ENCODE measurements around the gene RAD23A. TPM values are rescaled to one million over a fixed set of nuclear protein-coding genes. Genes with fewer than 3 reads are reported as not detected.
A peak's percentile ranks its signal among the peaks of the same experiment; 100 is the strongest.

The RAD23A gene
- total and polyA plus RNA-seq, 9 of the 15 experiments (the other 6 are each of a cell fraction or from before 2014, with no cell fraction given): 9.5 to 181 (median 101) TPM

DNA sequence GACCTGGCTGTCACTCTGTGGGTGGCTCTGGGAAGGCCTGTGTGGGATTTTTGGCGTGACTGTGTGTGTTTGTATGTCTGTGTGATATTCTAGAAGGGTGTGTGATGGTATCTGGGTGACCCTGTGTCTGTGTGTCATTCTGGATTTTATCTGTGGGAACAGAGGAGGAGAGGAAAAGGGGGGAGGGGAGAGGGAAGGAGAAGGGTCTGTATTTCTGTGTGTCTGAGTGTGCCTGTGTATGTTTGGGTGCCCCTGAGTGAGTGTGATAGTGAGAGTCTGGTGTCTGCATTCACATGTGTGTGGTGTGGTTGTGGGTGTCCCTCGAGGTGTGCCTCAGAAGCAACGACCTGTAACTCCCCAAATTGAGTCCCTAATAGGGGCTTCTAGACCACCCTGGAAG lies 41.5 kb downstream of the RAD23A start (continued):
- TF ChIP-seq HMG20A (CRISPR knock-in tag; conservative IDR thresholded peaks at IDR 0.05) (no peak), ZBTB33 (CRISPR knock-in tag; IDR thresholded peaks at IDR 0.05) (no peak), FOXK1 (CRISPR knock-in tag; IDR thresholded peaks at IDR 0.05; ENCODE audit: borderline replicate concordance) (no peak), ELF4 (CRISPR knock-in tag; IDR thresholded peaks at IDR 0.05) (no peak), CBFA2T3 (IDR thresholded peaks at IDR 0.05) (0 out of 2 replicates have a peak, but pooled peaks have one; percentile 15), NCOA4 (IDR thresholded peaks at IDR 0.05; ENCODE audit: partially characterized antibody) (no peak), WHSC1 (IDR thresholded peaks at IDR 0.05; ENCODE audit: low read length) (no peak), PML (IDR thresholded peaks at IDR 0.05; ENCODE audit: low read length) (no peak), ZC3H11A (IDR thresholded peaks at IDR 0.05; ENCODE audit: low read depth, low read length) (no peak), ZNF444 (CRISPR knock-in tag; IDR thresholded peaks at IDR 0.05) (no peak)
- TF ChIP-seq, protein P1, sequence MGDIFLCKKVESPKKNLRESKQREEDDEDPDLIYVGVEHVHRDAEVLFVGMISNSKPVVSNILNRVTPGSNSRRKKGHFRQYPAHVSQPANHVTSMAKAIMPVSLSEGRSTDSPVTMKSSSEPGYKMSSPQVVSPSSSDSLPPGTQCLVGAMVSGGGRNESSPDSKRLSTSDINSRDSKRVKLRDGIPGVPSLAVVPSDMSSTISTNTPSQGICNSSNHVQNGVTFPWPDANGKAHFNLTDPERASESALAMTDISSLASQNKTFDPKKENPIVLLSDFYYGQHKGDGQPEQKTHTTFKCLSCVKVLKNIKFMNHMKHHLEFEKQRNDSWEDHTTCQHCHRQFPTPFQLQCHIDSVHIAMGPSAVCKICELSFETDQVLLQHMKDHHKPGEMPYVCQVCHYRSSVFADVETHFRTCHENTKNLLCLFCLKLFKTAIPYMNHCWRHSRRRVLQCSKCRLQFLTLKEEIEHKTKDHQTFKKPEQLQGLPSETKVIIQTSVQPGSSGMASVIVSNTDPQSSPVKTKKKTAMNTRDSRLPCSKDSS (IDR thresholded peaks at IDR 0.05; ENCODE audit: low read depth, partially characterized antibody): no peak
- TF ChIP-seq, protein P2, sequence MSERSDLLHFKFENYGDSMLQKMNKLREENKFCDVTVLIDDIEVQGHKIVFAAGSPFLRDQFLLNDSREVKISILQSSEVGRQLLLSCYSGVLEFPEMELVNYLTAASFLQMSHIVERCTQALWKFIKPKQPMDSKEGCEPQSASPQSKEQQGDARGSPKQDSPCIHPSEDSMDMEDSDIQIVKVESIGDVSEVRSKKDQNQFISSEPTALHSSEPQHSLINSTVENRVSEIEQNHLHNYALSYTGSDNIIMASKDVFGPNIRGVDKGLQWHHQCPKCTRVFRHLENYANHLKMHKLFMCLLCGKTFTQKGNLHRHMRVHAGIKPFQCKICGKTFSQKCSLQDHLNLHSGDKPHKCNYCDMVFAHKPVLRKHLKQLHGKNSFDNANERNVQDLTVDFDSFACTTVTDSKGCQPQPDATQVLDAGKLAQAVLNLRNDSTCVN (CRISPR knock-in tag; IDR thresholded peaks at IDR 0.05): peak; percentile 61; the same call in 1 of the 2 replicates
- TF ChIP-seq, protein P3, sequence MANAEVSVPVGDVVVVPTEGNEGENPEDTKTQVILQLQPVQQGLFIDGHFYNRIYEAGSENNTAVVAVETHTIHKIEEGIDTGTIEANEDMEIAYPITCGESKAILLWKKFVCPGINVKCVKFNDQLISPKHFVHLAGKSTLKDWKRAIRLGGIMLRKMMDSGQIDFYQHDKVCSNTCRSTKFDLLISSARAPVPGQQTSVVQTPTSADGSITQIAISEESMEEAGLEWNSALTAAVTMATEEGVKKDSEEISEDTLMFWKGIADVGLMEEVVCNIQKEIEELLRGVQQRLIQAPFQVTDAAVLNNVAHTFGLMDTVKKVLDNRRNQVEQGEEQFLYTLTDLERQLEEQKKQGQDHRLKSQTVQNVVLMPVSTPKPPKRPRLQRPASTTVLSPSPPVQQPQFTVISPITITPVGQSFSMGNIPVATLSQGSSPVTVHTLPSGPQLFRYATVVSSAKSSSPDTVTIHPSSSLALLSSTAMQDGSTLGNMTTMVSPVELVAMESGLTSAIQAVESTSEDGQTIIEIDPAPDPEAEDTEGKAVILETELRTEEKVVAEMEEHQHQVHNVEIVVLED (CRISPR knock-in tag; IDR thresholded peaks at IDR 0.05): no peak
- TF ChIP-seq, protein P4, sequence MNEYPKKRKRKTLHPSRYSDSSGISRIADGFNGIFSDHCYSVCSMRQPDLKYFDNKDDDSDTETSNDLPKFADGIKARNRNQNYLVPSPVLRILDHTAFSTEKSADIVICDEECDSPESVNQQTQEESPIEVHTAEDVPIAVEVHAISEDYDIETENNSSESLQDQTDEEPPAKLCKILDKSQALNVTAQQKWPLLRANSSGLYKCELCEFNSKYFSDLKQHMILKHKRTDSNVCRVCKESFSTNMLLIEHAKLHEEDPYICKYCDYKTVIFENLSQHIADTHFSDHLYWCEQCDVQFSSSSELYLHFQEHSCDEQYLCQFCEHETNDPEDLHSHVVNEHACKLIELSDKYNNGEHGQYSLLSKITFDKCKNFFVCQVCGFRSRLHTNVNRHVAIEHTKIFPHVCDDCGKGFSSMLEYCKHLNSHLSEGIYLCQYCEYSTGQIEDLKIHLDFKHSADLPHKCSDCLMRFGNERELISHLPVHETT (CRISPR knock-in tag; conservative IDR thresholded peaks at IDR 0.05 in 1 of 2, IDR thresholded peaks at IDR 0.05 in 1 of 2): no peak

Measured in K562 (cell line).